Endodermal cell (in vitro differentiated cells): ENCODE data around the gene SAMD13. TPM values are rescaled to one million over a fixed set of nuclear protein-coding genes. Genes with fewer than 3 reads are reported as not detected.

Experiments used
- DNase-seq: peaks from one replicate; pipeline ENCODE4 v3.0.0-alpha.2; 2017
- H3K27ac ChIP-seq: 2 replicates; pipeline ENCODE4 v1.5.1; 2013; ENCODE audit warnings: mild to moderate bottlenecking, low read depth, low read length, moderate library complexity
- H3K27me3 ChIP-seq: 2 replicates; pipeline ENCODE4 v1.6.1; 2013; ENCODE audit warnings: mild to moderate bottlenecking, low read length, moderate library complexity; ENCODE audit not compliant: insufficient read depth, control insufficient read depth, poor library complexity, severe bottlenecking
- H3K36me3 ChIP-seq: 2 replicates; pipeline ENCODE4 v1.7.0; 2013; ENCODE audit warnings: mild to moderate bottlenecking, low read length, moderate library complexity; ENCODE audit not compliant: control insufficient read depth, insufficient read depth
- H3K4me1 ChIP-seq: one replicate; pipeline ENCODE4 v1.7.0; 2013; ENCODE audit warnings: low read length; ENCODE audit not compliant: control insufficient read depth, insufficient read depth
- H3K4me3 ChIP-seq: 2 replicates; pipeline ENCODE4 v1.5.1; 2013; ENCODE audit warnings: mild to moderate bottlenecking, low read length, moderate library complexity
- H3K9ac ChIP-seq: 2 replicates; pipeline ENCODE4 v1.6.1; 2013; ENCODE audit warnings: mild to moderate bottlenecking, low read length, moderate library complexity; ENCODE audit not compliant: poor library complexity, severe bottlenecking; ENCODE audit errors: extremely low read depth
- H3K9me3 ChIP-seq: 2 replicates; pipeline ENCODE4 v1.6.1; 2013; ENCODE audit warnings: mild to moderate bottlenecking, low read length, moderate library complexity; ENCODE audit not compliant: control insufficient read depth
- H3K27ac Mint-ChIP-seq: 2 replicates; pipeline ENCODE4 v1.8.0; 2020; ENCODE audit warnings: mixed read lengths
- H3K27me3 Mint-ChIP-seq: 2 replicates; pipeline ENCODE4 v1.8.0; 2021; ENCODE audit warnings: mild to moderate bottlenecking, mixed read lengths; ENCODE audit not compliant: insufficient read depth
- H3K36me3 Mint-ChIP-seq: 2 replicates; pipeline ENCODE4 v1.8.0; 2020; ENCODE audit warnings: low read depth, mixed read lengths
- H3K4me1 Mint-ChIP-seq: 2 replicates; pipeline ENCODE4 v1.8.0; 2020; ENCODE audit warnings: mixed read lengths
- H3K4me3 Mint-ChIP-seq: 2 replicates; pipeline ENCODE4 v1.8.0; 2020; ENCODE audit warnings: mild to moderate bottlenecking, moderate library complexity, mixed read lengths
- H3K9me3 Mint-ChIP-seq: 2 replicates; pipeline ENCODE4 v1.8.0; 2020; ENCODE audit warnings: mild to moderate bottlenecking, mixed read lengths
- CTCF ChIP-seq: fragments of 200-600 bp; sonication (generic); conservative IDR thresholded peaks from 2 replicates; pipeline ENCODE4 v1.5.0; 2021; ENCODE audit warnings: antibody characterized with exemption, mild to moderate bottlenecking
- WGBS, 2 experiments: methylation state at CpG; one replicate each; pipeline versions ENCODE4 v1.1.5 to v1.1.7; 2013; ENCODE audit warnings: missing lambda C conversion rate in 2 of 2, mixed read lengths in 1 of 2; ENCODE audit not compliant: insufficient coverage in 1 of 2, insufficient read length in 1 of 2; 5-methylcytosine and 5-hydroxymethylcytosine counted together
- total RNA-seq, 2 donors: library from RNA; stranded (reverse); fragmentation: NEBNext Ultra II Directional in 1 of 2; extraction: Animal tissue kit (Norgen Biotek cat#: 25700) in 1 of 2; gene quantifications; 2 replicates in 1 of 2; 3 replicates in 1 of 2; pipeline ENCODE4 v1.2.1, GENCODE V29; 2021

The SAMD13 gene
- total RNA-seq, 2 donors from 2014 or later, result 1.8 to 2.5 TPM

- 78 to 91% methylated on average over 4 to 7 of the region's 7 CpGs for WGBS, 2 experiments
- Mint-ChIP-seq H3K27ac (no peak overlapping the region), H3K4me1 (no peaks in the 10 kb centered on the region), H3K9me3 (no peaks in the 10 kb centered on the region), H3K4me3 (no peak overlapping the region), H3K27me3 (peaks cover 3% of the 10 kb centered on the region), H3K36me3 (no peaks in the 10 kb centered on the region)
- no peak overlapping the region for H3K27ac ChIP-seq
- no peak overlapping the region for H3K4me3 ChIP-seq
- no peak overlapping the region for H3K9ac ChIP-seq
- H3K9me3 ChIP-seq, result no peaks in the 10 kb centered on the region
- TF ChIP-seq CTCF, result no peak
- H3K4me1 ChIP-seq, result no peaks in the 10 kb centered on the region
- no peak for DNase-seq
- H3K36me3 ChIP-seq, result no peaks in the 10 kb centered on the region
- no peaks in the 10 kb centered on the region for H3K27me3 ChIP-seq
Measured at GRCh38 chr1:84278905-84279304, 22.6 kb upstream of the SAMD13 start.

- H3K27ac ChIP-seq, result no peak overlapping the region
- DNase-seq, result no peak
- H3K9ac ChIP-seq, result no peak overlapping the region
- no peaks in the 10 kb centered on the region for H3K27me3 ChIP-seq
- H3K4me3 ChIP-seq, result no peak overlapping the region
- Mint-ChIP-seq H3K36me3 (no peaks in the 10 kb centered on the region), H3K4me3 (no peak overlapping the region), H3K4me1 (no peaks in the 10 kb centered on the region), H3K27me3 (peaks cover 3% of the 10 kb centered on the region), H3K27ac (no peak overlapping the region), H3K9me3 (peaks cover 2% of the 10 kb centered on the region)
- H3K9me3 ChIP-seq, result peaks cover 5% of the 10 kb centered on the region
- no peaks in the 10 kb centered on the region for H3K4me1 ChIP-seq
- H3K36me3 ChIP-seq, result no peaks in the 10 kb centered on the region
- no peak for TF ChIP-seq CTCF
Measured at GRCh38 chr1:84280912-84281311, 20.6 kb upstream of the SAMD13 start.

GRCh38 chr1:84282780-84283333 is 18.7 kb upstream of the SAMD13 start:
- Histone ChIP-seq H3K9ac (no peak overlapping the region), H3K4me3 (no peak overlapping the region), H3K9me3 (peaks cover 24% of the 10 kb centered on the region), H3K27ac (no peak overlapping the region), H3K4me1 (no peaks in the 10 kb centered on the region), H3K36me3 (no peaks in the 10 kb centered on the region), H3K27me3 (no peaks in the 10 kb centered on the region)
- 95% methylated on average over 1 of the region's 1 CpG; no CpG with 5 or more reads in 1 of the 2 experiments for WGBS, 2 experiments
- Mint-ChIP-seq H3K4me3 (no peak overlapping the region), H3K27ac (no peak overlapping the region), H3K9me3 (peaks cover 21% of the 10 kb centered on the region), H3K36me3 (peaks cover 4% of the 10 kb centered on the region), H3K4me1 (no peaks in the 10 kb centered on the region), H3K27me3 (peaks cover 3% of the 10 kb centered on the region)
- DNase-seq, result no peak
- TF ChIP-seq CTCF, result no peak
